Small intestine (tissue), 7 donors: Measurements from ENCODE around the gene GSN. TPM values are rescaled to one million over a fixed set of nuclear protein-coding genes. Genes with fewer than 3 reads are reported as not detected.

Experiments used
- DNase-seq, 2 donors: peaks; one replicate each; pipeline versions ENCODE4 v3.0.0 to v3.0.0-alpha.2; 2013
- FAIRE-seq: peaks from 2 replicates; lab custom pipeline; 2012; peaks lifted over from hg19 to GRCh38; lab: Jason Lieb, UNC
- H3K27ac ChIP-seq, 3 donors: one replicate each; pipeline ENCODE4 v1.5.1; 2013; ENCODE audit warnings: low read length in 2 of 3, mild to moderate bottlenecking in 2 of 3, control low read depth in 1 of 3, inconsistent platforms in 1 of 3, low read depth in 1 of 3, moderate library complexity in 1 of 3
- H3K27me3 ChIP-seq, 3 donors: one replicate each; pipeline ENCODE4 v1.6.1; 2013; ENCODE audit warnings: low read length in 3 of 3, inconsistent platforms in 1 of 3; ENCODE audit not compliant: control insufficient read depth in 3 of 3, insufficient read depth in 3 of 3
- H3K36me3 ChIP-seq, 3 donors: one replicate each; pipeline ENCODE4 v1.6.1; 2013; ENCODE audit warnings: low read length in 3 of 3, inconsistent platforms in 1 of 3, low read depth in 1 of 3, mild to moderate bottlenecking in 1 of 3, moderate library complexity in 1 of 3; ENCODE audit not compliant: control insufficient read depth in 3 of 3, insufficient read depth in 2 of 3
- H3K4me1 ChIP-seq, 3 donors: one replicate each; pipeline ENCODE4 v1.6.1; 2013; ENCODE audit warnings: low read length in 2 of 3, inconsistent platforms in 1 of 3, low read depth in 1 of 3, mild to moderate bottlenecking in 1 of 3, moderate library complexity in 1 of 3; ENCODE audit not compliant: control insufficient read depth in 3 of 3, insufficient read depth in 2 of 3
- H3K4me3 ChIP-seq, 3 donors: one replicate each; pipeline ENCODE4 v1.5.1; 2013; ENCODE audit warnings: low read length in 3 of 3, control low read depth in 1 of 3, inconsistent platforms in 1 of 3, low read depth in 1 of 3, mild to moderate bottlenecking in 1 of 3, moderate library complexity in 1 of 3
- H3K9me3 ChIP-seq, 2 donors: one replicate each; pipeline ENCODE4 v1.6.1; 2013; ENCODE audit warnings: low read depth in 1 of 2, low read length in 1 of 2; ENCODE audit not compliant: control insufficient read depth in 2 of 2, insufficient read depth in 1 of 2
- WGBS, 3 donors: extraction: QIAGEN DNeasy Blood & Tissue Kit; methylation state at CpG; one replicate each; pipeline ENCODE4 v1.1.7; 2013; 5-methylcytosine and 5-hydroxymethylcytosine counted together
- polyA plus RNA-seq, 4 donors: library from polyadenylated mRNA; stranded (reverse) in 3 of 4; unstranded in 1 of 4; fragments of 200-250 nt in 3 of 4; fragments of 120-200 nt in 1 of 4; gene quantifications; one replicate each; pipeline versions ENCODE4 v1.2.1 to v1.2.3, GENCODE V29; 2013
- donor health status: healthy with polysubstance abuse.
- donor health status: control.
- donor health status: control.
- donor health status: Bipolar disorder and iron deficiency.
- donor health status: healthy.

Gene GSN
- polyA plus RNA-seq, 4 donors: 154 to 380 (median 201) TPM

- Histone ChIP-seq H3K27me3 (no peaks in the 10 kb centered on the region), H3K36me3 (no peaks in the 10 kb centered on the region), H3K27ac (no peak overlapping the region), H3K4me1 (no peaks in the 10 kb centered on the region), H3K4me3 (no peak overlapping the region), H3K9me3 (peaks cover 0 to 2% of the 10 kb centered on the region in 2 donors)
- FAIRE-seq (no peak), DNase-seq (no peak)
- WGBS, 3 donors: 95 to 99% (median 96%) methylated on average over 5 of the region's 5 CpGs
Observed at GRCh38 chr9:121239851-121240250, 28.1 kb upstream of the GSN start.

GRCh38 chr9:121240472-121241135 lies 27.4 kb upstream of the GSN start:
- Histone ChIP-seq H3K4me1 (no peaks in the 10 kb centered on the region), H3K36me3 (no peaks in the 10 kb centered on the region), H3K27me3 (no peaks in the 10 kb centered on the region), H3K4me3 (no peak overlapping the region), H3K9me3 (peaks cover 0 to 2% of the 10 kb centered on the region in 2 donors), H3K27ac (no peak overlapping the region)
- 80 to 90% (median 86%) methylated on average over 6 of the region's 6 CpGs for WGBS, 3 donors
- FAIRE-seq (no peak), DNase-seq (no peak)

- Histone ChIP-seq H3K4me3 (no peak overlapping the region), H3K4me1 (no peaks in the 10 kb centered on the region), H3K9me3 (peaks cover 0 to 2% of the 10 kb centered on the region in 2 donors), H3K27me3 (no peaks in the 10 kb centered on the region), H3K36me3 (no peaks in the 10 kb centered on the region), H3K27ac (no peak overlapping the region)
- FAIRE-seq: no peak
- no peak for DNase-seq
- 74 to 88% (median 75%) methylated on average over 5 of the region's 5 CpGs for WGBS, 3 donors
Observed at GRCh38 chr9:121242219-121242958, 25.6 kb upstream of the GSN start.

- H3K27ac ChIP-seq: no peak overlapping the region
- FAIRE-seq: no peak
Observed at GRCh38 chr9:121242959-121243346, 25.0 kb upstream of the GSN start.

GRCh38 chr9:121246821-121247561 lies 21.0 kb upstream of the GSN start:
- H3K27ac ChIP-seq: no peak overlapping the region
- WGBS, 3 donors: 82 to 89% (median 88%) methylated on average over 12 of the region's 12 CpGs
- no peaks in the 10 kb centered on the region for H3K4me1 ChIP-seq
- peaks cover 0 to 5% of the 10 kb centered on the region in 2 donors for H3K9me3 ChIP-seq
- H3K36me3 ChIP-seq: no peaks in the 10 kb centered on the region
- H3K27me3 ChIP-seq: no peaks in the 10 kb centered on the region
- DNase-seq (no peak), FAIRE-seq (no peak)
- H3K4me3 ChIP-seq: no peak overlapping the region

More at GRCh38 chr9:121242959-121243346, 25.0 kb upstream of the GSN start:
- DNase-seq: no peak
- H3K36me3 ChIP-seq: no peaks in the 10 kb centered on the region
- no peaks in the 10 kb centered on the region for H3K27me3 ChIP-seq
- H3K9me3 ChIP-seq: peaks cover 0 to 2% of the 10 kb centered on the region in 2 donors
- no peak overlapping the region for H3K4me3 ChIP-seq
- H3K4me1 ChIP-seq: no peaks in the 10 kb centered on the region
- WGBS, 3 donors: 87 to 97% (median 89%) methylated on average over 4 of the region's 4 CpGs

GRCh38 chr9:121249563-121249962 lies 18.4 kb upstream of the GSN start:
- no peaks in the 10 kb centered on the region for H3K27me3 ChIP-seq
- H3K4me1 ChIP-seq: no peaks in the 10 kb centered on the region
- DNase-seq (no peak), FAIRE-seq (no peak)
- H3K36me3 ChIP-seq: no peaks in the 10 kb centered on the region
- H3K9me3 ChIP-seq: peaks cover 0 to 2% of the 10 kb centered on the region in 2 donors
- no peak overlapping the region for H3K4me3 ChIP-seq
- no peak overlapping the region for H3K27ac ChIP-seq
- WGBS, 3 donors: 81 to 84% (median 83%) methylated on average over 3 of the region's 3 CpGs

- DNase-seq: no peak
- Histone ChIP-seq H3K36me3 (no peaks in the 10 kb centered on the region), H3K9me3 (peaks cover 0 to 2% of the 10 kb centered on the region in 2 donors), H3K4me1 (no peaks in the 10 kb centered on the region), H3K27ac (no peak overlapping the region), H3K4me3 (no peak overlapping the region), H3K27me3 (no peaks in the 10 kb centered on the region)
- FAIRE-seq: no peak
- 89 to 93% (median 91%) methylated on average over 5 of the region's 5 CpGs for WGBS, 3 donors
Observed at GRCh38 chr9:121252104-121252851, 15.7 kb upstream of the GSN start.

GRCh38 chr9:121253162-121253561 lies 14.8 kb upstream of the GSN start:
- DNase-seq: no peak
- FAIRE-seq: no peak
- 79 to 85% (median 84%) methylated on average over 2 of the region's 2 CpGs for WGBS, 3 donors
- H3K9me3 ChIP-seq: peaks cover 0 to 2% of the 10 kb centered on the region in 2 donors
- H3K27me3 ChIP-seq: no peaks in the 10 kb centered on the region
- H3K36me3 ChIP-seq: no peaks in the 10 kb centered on the region
- H3K4me1 ChIP-seq: no peaks in the 10 kb centered on the region
- no peak overlapping the region for H3K4me3 ChIP-seq
- H3K27ac ChIP-seq: no peak overlapping the region
